HUES48 (cell line): ENCODE data around the gene BTBD9.

ENCODE experiments used
- H3K27ac ChIP-seq: one replicate; pipeline ENCODE4 v1.7.0; 2013; ENCODE audit warnings: low read depth, low read length, inconsistent platforms
- H3K27me3 ChIP-seq: 2 replicates; pipeline ENCODE4 v1.6.1; 2013; ENCODE audit warnings: mild to moderate bottlenecking, low read length; ENCODE audit not compliant: control insufficient read depth, insufficient read depth
- H3K36me3 ChIP-seq: 2 replicates; pipeline ENCODE4 v1.6.1; 2013; ENCODE audit warnings: low read length; ENCODE audit not compliant: control insufficient read depth, insufficient read depth
- H3K4me1 ChIP-seq: 2 replicates; pipeline ENCODE4 v1.6.1; 2013; ENCODE audit warnings: mild to moderate bottlenecking, low read length; ENCODE audit not compliant: control insufficient read depth, insufficient read depth
- H3K4me3 ChIP-seq: 2 replicates; pipeline ENCODE4 v1.5.1; 2013; ENCODE audit warnings: mild to moderate bottlenecking, low read depth, low read length
- H3K9ac ChIP-seq: 2 replicates; pipeline ENCODE4 v1.6.1; 2013; ENCODE audit warnings: mild to moderate bottlenecking, low read depth, low read length, moderate library complexity
- H3K9me3 ChIP-seq: 2 replicates; pipeline ENCODE4 v1.6.1; 2013; ENCODE audit warnings: low read length; ENCODE audit not compliant: control insufficient read depth, insufficient read depth

Gene BTBD9

DNA sequence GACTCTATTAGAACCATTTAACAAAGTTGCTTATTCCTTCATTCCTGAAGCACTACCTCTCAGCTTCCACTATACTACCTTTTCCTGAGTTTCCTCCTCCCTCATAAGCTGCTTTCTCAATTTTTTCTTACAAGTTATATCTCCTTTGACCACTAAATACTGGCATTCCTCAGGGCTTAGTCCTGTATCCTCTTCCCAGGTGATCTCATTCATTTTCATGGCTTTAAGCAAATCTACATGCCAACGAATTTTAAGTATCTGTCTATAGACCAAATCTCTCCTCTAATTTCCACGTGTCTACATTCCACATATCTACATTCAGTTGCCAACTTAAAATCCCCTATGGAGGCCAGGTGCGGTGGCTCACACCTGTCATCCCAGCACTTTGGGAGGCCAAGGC, 134.7 kb downstream of the BTBD9 start:
- no peak overlapping the region for H3K9ac ChIP-seq
- no peak overlapping the region for H3K27ac ChIP-seq
- no peaks in the 10 kb centered on the region for H3K36me3 ChIP-seq
- peaks cover 25% of the 10 kb centered on the region for H3K4me1 ChIP-seq
- no peaks in the 10 kb centered on the region for H3K9me3 ChIP-seq
- no peaks in the 10 kb centered on the region for H3K27me3 ChIP-seq
- no peak overlapping the region for H3K4me3 ChIP-seq

DNA sequence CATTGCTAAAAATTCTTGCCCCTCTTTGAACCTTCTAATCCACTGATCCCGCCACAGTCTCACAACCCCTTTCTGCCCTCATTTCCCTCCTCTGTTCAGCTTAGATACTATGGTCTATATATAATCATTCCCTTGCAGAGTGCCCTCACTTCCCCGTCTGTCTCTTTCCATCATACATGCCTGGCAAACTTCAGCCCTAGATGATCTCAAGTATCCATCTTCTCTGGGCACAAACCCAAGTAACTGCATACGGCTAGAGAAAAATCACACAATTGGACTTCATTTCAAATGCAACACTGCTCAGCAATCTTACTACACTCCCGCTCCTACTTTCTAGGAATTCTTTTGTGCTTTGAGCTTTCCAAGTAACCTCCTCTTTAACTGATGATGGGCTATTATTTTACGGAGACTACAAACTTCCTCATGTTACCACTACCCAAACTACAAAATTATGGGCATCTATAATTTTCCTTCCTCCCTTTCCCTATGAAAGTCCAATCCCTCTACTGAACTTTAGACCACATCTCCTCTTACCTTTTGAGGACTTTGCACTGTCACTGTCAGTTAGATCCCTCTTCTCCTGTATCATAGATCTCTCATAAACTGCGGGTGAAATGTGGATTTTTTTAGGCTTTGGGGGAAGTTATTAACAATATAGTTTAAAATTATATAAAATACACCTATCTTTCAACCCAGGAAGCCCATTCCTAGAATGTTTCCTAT, 135.6 kb downstream of the BTBD9 start:
- no peaks in the 10 kb centered on the region for H3K36me3 ChIP-seq
- H3K27ac ChIP-seq = no peak overlapping the region
- no peak overlapping the region for H3K9ac ChIP-seq
- no peaks in the 10 kb centered on the region for H3K9me3 ChIP-seq
- H3K4me3 ChIP-seq = no peak overlapping the region
- no peaks in the 10 kb centered on the region for H3K27me3 ChIP-seq
- H3K4me1 ChIP-seq = peaks cover 17% of the 10 kb centered on the region

DNA sequence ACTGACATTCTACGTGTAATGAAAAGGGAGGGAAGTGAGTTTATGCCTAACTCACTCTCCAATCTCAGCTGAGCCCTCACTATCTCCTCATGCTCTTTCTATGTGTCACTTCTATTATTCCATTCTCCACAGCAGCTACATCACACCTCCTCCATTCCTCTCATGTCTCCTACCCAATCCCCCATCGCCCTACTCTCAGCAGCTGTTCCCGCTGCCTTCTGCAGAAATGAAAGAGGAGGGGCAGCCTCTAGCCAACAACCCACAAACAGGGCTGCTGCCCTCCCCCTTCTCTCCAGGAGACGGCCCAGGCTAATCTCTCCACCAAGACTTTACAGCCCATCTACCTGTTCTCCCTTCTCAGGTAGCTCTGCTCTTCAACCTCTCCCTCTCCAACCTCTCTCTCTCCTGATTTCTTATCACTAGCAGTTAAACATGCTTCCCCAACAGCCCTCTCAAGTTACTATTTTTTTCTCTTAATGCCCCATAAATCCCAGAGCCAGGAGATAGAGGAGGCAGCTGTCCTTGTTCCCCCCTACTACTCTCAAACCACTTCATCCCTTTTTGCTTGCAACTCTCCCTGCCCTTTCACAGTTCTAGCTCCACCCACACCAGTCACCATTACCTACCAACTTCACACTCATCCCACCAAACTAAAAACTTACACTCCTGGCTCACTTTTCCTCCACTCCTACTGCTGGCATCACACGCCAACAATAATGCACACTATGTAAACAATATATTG, 136.5 kb downstream of the BTBD9 start:
- Histone ChIP-seq H3K27ac (no peak overlapping the region), H3K27me3 (no peaks in the 10 kb centered on the region), H3K36me3 (no peaks in the 10 kb centered on the region), H3K4me1 (peaks cover 7% of the 10 kb centered on the region), H3K4me3 (no peak overlapping the region), H3K9me3 (no peaks in the 10 kb centered on the region), H3K9ac (no peak overlapping the region)

DNA sequence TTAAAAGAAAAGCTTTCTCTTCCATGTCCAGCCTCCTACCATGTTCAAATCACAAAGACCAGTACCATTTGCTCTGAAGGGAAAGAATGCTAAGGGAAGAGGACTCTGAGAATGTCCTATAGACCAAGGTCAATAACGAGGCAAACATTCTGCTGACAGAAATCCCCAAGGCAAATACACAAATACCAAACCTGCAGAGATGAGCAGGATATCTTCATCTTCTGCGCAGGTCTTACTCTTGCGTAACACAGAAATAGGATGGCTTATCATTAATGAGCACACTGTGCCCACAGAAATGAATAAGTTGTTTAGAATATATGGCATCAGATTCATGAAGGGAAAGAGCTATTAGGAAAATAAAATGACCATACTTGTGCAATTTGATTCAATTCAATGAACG, 137.3 kb downstream of the BTBD9 start:
- Histone ChIP-seq H3K9ac (no peak overlapping the region), H3K36me3 (no peaks in the 10 kb centered on the region), H3K27me3 (no peaks in the 10 kb centered on the region), H3K4me3 (no peak overlapping the region), H3K27ac (no peak overlapping the region), H3K4me1 (peaks cover 7% of the 10 kb centered on the region), H3K9me3 (no peaks in the 10 kb centered on the region)

DNA sequence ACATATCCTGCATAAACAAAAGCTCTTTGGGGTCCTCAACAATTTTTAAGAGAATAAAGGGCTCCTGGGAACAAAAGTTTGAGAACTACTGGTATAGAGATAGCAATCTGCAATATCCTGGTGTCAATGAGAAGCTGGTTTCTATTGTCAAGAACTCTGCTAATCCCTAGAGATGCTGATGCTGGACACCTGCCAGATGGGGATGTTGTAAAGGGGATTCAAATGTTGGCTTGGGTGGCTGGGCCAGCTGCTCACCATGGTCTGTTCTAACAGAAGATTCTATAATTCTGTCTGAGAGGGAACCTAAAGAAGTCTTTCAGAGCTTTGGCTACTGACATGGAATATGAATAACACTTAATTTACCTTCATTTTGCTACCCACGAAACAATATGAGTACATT, 137.8 kb downstream of the BTBD9 start:
- Histone ChIP-seq H3K9me3 (no peaks in the 10 kb centered on the region), H3K27me3 (no peaks in the 10 kb centered on the region), H3K9ac (no peak overlapping the region), H3K36me3 (no peaks in the 10 kb centered on the region), H3K4me3 (no peak overlapping the region), H3K27ac (no peak overlapping the region), H3K4me1 (peaks cover 7% of the 10 kb centered on the region)

DNA sequence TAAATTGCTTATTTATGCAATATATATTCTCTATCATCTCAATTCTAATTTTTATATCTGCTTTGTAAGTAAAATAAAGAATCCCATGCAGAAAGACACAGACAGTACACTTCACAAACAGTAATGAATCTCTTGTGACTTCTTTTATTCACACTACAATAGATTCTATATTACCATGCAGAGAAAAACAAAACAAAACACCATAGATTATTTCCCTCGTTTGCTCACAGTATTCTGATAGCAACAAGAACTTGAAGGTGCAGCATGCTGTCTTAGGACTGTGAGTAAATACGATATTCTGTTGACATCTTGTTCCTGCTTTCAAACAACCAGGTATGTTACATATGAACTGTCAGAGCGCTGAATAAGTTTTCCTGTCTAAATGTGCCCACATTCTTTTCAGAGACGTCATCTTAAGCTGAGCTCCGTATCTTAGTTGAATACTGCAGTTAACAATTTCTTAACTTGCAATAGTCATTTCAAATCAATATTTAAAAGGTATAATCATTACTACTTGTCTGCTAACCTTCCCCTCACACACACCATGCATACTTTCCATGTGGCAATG, 140.1 kb downstream of the BTBD9 start:
- Histone ChIP-seq H3K4me3 (no peak overlapping the region), H3K4me1 (peaks cover 7% of the 10 kb centered on the region), H3K9ac (no peak overlapping the region), H3K27me3 (no peaks in the 10 kb centered on the region), H3K9me3 (no peaks in the 10 kb centered on the region), H3K36me3 (no peaks in the 10 kb centered on the region), H3K27ac (no peak overlapping the region)

DNA sequence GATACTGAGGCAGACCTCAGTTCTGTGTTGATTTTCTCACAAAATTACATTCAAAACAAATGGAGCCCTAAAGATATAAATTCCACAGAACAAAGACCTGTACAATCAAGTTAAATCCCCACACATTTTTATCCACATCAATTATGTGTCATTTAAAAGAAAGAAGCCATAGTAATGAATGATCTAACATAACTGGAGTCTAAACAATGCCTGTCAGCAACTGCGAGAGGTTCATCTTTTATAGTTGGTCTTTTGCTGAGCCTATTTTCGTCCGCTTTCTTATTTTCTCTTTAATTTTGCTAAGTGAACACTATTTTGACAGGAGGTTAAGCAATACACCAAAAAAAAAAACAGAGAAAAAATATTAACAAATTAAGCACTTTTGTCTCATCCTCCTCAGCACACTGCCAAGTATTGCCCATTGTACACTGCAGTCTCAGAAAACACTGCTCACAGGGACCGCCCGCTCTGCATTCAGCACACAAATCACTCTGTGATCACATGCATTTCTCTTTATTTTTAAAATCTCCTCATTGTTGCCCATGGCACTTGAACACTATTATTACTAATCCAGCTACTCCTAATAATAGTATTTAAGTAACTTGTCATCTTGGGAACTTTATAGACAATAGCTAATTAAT, 140.8 kb downstream of the BTBD9 start:
- peaks cover 7% of the 10 kb centered on the region for H3K4me1 ChIP-seq
- no peak overlapping the region for H3K9ac ChIP-seq
- no peaks in the 10 kb centered on the region for H3K9me3 ChIP-seq
- no peak overlapping the region for H3K27ac ChIP-seq
- H3K27me3 ChIP-seq = no peaks in the 10 kb centered on the region
- no peak overlapping the region for H3K4me3 ChIP-seq
- H3K36me3 ChIP-seq = no peaks in the 10 kb centered on the region

DNA sequence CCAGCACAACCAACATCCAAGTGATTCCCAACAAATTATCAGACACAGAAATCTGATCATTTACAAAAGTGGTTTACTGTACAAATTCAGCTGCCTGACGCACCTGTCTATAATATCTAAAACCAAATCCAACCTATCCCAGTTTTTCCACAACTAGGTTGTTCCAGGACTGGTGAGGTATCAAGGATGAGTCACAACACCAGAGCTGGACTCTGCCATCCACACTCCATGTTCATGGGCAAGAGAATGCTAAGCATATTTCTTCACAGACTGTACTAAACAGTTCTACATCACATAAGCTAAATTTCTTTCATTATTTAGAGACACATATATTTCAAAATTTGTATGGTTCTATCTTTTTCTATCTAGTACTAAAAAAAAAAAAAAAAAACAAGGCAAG, 141.6 kb downstream of the BTBD9 start:
- Histone ChIP-seq H3K4me1 (peaks cover 10% of the 10 kb centered on the region), H3K9me3 (no peaks in the 10 kb centered on the region), H3K27ac (no peak overlapping the region), H3K27me3 (no peaks in the 10 kb centered on the region), H3K36me3 (no peaks in the 10 kb centered on the region), H3K9ac (no peak overlapping the region), H3K4me3 (no peak overlapping the region)

DNA sequence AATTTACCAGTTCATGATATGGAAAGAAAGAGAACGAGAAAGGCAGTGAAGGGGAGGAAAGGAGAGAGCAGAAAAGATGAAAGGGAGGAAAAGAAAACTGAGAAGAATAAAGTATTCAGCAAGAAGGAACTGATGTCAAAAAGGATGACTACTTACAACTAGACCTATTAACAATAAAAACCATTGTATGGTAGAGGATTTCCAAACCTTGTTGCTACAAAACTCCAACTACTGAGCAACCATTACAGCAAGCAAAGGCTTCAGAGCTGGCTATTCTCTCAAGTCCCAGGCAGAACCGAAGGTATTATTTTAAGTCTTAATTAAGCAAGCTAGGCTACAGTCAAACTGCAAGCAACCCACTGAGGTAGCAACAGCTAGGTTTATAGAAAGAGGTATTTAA, 142.2 kb downstream of the BTBD9 start:
- Histone ChIP-seq H3K9ac (no peak overlapping the region), H3K27ac (no peak overlapping the region), H3K4me1 (peaks cover 7% of the 10 kb centered on the region; the same call in 1 of the 2 replicates), H3K4me3 (no peak overlapping the region), H3K9me3 (no peaks in the 10 kb centered on the region), H3K36me3 (no peaks in the 10 kb centered on the region), H3K27me3 (no peaks in the 10 kb centered on the region)

DNA sequence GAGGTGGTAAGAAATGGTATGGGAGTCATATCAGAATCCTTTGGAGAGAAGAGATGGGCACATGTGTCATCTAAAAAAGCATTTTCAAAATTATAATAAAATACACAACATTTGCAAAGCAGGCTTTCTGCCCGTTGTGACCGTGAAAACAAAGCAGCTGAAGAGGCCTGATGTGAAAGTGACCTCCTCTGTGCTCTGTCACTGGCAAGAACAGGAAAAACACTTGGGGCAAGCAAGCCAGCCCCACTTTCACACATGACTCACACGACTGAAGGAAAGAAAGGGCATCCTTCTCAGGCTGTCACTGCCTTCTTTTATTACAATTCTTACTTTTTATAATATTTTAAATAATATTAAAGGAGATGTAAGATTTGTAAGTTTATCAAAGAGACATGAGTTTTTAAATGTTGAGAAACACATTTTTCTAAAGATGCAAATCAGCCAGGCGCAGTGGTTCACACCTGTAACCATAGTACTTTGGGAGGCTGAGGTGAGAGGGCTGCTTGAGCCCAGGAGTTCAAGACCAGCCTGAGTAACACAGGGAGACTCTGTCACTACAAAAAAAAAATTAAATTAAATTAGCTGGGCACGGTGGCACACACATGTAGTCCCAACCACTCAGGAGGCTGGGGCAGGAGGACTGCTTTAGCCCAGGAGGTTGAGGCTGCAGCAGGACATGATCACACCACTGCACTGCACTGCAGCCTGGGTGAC, 143.7 kb downstream of the BTBD9 start:
- no peaks in the 10 kb centered on the region for H3K27me3 ChIP-seq
- H3K9ac ChIP-seq = no peak overlapping the region
- H3K9me3 ChIP-seq = no peaks in the 10 kb centered on the region
- H3K4me3 ChIP-seq = no peak overlapping the region
- no peak overlapping the region for H3K27ac ChIP-seq
- peaks cover 10% of the 10 kb centered on the region; the same call in 1 of the 2 replicates for H3K4me1 ChIP-seq
- H3K36me3 ChIP-seq = no peaks in the 10 kb centered on the region
